ENCODE measurements around the gene VPS26B.
"Not testable (repeated sequence)": the region's sequence is repeated elsewhere in the genome, so short reads cannot be mapped to it uniquely, and the experiment has no call there.

VPS26B gene

DNA sequence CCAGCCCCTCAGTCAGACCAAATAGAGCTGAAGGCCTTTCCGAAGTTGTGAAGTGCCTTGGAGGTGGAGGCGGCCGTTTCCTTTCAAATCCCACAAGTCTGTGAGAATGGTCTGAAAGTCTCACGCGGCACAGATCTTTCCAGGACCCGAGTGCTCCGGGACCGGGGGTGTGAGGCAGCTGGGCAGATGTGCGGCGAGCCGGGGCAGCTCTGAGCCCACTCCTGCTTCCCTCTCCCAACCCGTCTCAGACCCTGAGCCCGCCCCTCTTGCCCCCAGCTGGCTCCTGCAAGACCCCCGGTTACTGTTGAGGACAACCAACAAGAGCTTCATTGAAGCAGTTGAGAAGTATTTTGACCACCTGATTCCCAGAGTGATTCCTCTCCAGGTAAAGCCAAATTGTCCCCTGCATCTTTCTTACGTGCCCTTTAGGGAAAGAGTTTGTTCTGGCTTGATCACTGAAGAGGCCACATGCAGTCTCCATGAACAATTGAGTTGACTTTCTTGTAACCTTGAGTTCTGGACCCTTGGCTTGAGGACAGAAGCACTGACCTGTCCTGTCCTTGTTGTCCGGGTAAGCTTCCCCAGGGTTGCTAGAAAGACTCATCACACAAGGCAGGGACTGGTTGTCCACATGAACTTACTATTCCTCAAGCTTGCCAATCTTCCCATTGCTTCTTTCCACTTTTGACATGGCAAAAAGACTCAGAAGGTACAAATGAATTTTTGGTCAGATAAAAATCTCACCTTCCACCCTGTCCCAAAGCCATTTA is 59.2 kb downstream of the VPS26B start:
- no peak for DNase-seq

DNA sequence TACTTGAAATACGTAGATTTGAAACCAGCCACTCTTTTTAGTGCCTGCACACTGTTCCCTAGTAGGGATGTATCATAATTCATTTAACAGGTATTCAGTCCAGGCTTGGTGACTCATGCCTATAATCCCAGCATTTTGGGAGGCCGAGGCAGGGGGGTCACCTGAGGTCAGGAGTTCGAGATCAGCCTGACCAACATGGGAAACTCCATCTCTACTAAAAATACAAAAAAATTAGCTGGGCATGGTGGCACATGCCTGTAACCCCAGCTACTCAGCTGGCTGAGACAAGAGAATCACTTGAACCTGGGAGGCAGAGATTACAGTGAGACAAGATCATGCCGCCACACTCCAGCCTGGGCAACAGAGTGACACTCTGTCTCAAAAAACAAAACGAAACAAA is 59.9 kb downstream of the VPS26B start:
- not testable (repeated sequence) for DNase-seq

DNA sequence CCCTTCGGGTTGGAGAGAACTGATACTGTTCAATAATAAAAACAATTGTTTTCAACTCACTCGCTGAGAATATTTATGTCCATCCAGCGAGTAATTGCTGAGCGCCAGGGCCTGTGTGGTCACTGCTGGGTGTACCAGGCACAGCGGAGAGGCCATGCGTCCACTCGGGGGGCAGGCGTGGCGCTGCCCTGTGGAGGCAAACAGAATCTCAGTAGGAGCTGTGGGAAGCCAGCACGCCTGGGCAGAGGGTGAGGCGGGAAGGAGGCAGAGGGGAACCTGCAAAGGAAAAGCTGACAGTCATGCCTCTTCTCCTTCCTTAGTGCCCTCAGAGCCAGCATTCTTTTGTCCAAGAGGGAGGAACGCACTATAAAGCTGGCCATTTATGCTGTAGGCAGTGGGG is 63.1 kb downstream of the VPS26B start:
- no peak for DNase-seq

DNA sequence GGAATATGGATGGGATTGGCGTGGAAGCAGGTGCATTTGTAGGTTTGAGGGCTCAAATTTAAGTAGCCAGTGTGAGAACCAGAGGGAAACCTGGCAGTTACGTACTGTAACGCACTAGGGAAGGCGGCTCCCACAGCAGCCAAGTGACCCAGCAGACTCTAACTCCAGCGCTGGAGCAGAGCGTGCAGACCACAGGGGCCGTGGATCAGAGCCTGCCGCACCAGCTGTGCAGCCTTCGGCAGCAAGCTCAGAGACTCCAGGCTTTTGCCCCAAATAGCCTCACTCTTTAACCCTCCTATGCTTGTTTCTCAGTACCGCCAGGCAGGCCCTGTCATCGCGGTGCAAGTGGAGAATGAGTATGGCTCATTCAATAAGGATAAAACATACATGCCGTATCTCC is 64.0 kb downstream of the VPS26B start:
- DNase-seq: no peak

DNA sequence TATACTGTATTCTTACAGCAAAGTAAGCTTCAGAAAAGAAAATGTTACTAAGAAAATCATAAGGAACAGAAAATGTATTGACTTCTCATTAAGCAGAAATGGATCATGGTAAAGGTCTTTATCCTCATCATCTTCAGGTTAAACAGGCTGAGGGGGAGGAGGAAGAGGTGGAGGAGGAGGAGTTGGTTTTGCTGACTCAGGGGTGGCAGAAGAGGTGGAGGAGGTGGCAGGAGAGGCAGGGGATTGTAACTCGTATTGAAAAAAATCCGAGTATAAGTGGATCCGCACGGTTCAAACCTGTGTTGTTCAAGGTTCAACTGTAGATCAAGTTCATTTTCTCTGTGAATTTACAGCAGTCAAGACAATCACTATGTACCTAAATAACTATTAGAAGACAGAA is 64.7 kb downstream of the VPS26B start:
- no peak for DNase-seq

DNA sequence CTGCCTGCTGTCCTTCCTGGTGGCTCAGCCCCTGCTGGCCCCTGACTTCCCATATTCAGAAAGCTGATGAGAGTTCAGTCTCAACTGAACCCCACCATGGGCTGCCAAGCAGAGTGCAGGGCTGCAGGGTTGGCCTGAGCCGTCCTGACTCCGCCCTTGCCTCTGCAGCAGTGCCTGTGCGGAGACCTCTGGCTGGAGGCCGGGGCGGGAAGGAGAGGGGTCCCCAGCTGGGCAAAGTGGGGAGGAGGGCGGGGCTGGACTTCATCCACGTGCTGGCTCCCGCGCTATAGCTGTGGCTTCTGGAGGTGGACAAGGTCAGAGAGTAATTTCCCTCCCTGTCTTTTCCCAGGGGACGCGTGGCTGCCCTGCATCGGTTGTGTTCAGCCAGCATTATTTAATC is 65.3 kb downstream of the VPS26B start:
- no peak for DNase-seq

DNA sequence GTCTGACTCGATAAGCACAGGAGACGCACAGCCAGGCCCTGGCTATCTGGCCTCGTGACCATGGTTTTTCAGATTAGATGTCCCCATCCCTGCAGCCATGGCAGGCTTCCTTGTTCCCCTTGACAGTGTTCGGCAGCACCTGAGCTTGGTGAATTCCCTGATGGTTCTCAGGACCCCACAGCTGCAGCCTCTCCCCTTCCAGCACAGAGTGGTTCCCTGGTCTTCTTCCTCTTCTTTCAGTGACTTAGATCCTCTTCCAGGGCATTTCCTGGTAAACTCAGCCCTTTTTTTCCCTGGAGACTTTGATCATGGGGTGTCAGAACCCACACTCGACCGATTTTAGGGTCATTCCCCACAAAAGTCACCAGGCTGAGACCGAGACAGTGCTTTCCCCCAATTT is 66.2 kb downstream of the VPS26B start:
- DNase-seq: no peak

DNA sequence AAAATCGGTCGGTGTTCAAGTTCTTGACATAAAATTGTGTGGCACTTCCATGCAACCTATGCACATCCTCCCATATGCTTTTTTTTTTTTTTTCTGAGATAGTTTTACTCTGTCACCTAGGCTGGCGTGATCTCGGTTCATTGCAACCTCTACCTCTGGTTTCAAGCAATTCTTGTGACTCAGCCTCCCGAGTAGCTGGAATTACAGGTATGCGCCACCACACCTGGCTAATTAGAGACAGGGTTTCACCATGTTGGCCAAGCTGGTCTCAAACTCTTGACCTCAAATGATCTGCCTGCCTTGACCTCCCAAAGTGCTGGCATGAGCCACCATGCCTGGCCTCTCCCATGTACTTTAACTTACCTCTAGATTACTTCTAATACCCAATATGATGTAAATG is 66.7 kb downstream of the VPS26B start:
- DNase-seq: no peak

DNA sequence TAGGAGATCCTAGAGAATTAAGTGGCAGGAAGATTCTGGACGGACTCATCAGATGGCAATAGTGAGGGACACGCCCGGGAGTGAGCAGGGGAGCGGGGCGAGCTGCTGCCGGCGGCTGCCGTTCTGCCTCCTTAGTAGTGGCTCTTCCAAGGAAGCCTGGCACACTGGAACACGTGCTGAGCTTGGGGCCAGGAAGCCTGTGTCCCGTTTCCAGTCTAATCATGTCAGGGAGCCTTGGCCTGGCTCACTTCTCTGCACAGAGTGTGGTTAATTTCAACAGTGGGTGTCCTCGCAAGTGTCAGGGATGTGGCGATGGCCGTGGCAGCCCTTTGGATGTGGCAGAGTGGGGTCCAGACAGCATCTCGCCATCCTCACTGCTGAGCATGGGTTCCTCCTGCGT is 68.2 kb downstream of the VPS26B start:
- no peak for DNase-seq

DNA sequence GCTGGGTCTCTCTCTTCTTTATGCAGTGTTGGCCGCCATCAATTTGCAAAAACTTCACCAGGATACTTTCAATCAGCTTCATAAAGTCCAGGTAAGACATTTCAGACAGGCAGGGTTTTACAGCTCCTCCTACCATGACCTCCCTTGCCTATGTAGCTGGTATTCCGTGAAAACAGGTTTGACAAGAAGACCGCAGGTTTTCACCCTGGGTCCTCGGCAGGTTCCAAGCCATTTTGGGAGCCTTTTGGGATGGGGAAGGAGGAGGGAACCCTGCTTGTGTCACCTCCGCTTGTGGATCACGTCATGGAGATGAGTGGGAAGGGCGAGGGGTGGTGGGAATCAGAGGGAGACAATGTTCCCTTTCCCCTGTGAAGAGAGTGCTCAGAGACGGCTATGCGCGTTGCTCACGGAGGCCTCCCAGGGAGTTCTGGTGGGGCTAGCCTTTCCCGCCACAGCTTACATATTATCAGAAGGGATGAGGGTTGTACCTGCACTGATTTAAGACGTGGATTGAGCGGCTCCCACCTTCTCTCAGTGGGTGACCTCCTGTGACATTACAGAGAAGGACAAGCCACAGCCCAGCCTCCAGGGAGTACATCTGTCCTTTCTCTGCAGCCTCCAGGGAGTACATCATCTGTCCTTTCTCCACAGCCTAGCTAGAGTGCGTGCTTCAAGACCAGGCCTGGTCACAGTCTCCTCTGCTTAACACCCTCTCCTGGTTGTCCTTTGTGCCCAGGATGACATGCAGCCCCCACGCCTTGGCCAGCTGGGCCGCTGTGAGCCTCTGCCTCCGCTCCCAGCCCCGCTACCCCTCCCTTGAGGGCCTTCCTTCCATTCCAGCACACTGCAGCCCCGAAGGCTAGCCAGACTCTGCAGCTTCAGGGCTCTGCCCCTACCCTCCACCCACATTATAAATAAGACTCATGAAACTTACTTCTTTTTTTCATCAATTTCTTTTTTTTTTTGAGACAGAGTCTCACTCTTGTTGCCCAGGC is 68.9 kb downstream of the VPS26B start:
- no peak for DNase-seq

DNA sequence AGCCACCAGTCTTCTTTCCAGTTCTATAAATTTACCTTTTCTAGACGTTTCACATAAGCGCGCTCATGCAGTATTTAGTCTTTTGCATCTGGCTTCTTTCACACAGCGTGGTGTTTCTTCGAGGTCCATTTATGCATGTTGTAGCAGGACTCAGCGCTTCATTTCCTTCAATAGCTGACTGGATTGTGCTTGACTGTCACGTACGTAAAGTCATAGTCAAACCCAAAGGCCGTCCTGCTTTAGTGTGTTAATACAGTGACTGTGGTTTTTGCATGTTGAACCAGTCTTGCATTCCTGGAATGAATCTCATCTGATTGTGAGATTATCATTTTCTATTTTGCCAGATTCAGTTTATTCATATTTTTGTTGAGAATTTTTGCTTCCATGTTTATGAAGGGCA is 70.2 kb downstream of the VPS26B start:
- no peak for DNase-seq

Measured in CD4-positive, alpha-beta T cell treated with Interleukin-21 for 1 hour (primary cell).